Measurements from ENCODE around the gene ARID5A. TPM values are rescaled to one million over a fixed set of nuclear protein-coding genes. Genes with fewer than 3 reads are reported as not detected.
A peak's percentile ranks its signal among the peaks of the same experiment; 100 is the strongest.

The ARID5A gene
- total and polyA plus RNA-seq, 2 of the 13 experiments (the other 11 are each of a cell fraction or from before 2014, with no cell fraction given) = 6.0 to 9.5 TPM

GRCh38 chr2:96556441-96557330 is 20.1 kb downstream of the ARID5A start (continued):
- TF ChIP-seq NR3C1 (CRISPR knock-in tag; IDR thresholded peaks at IDR 0.05) = no peak
- TF ChIP-seq SP140L (CRISPR knock-in tag; IDR thresholded peaks at IDR 0.05; ENCODE audit: borderline replicate concordance) = no peak
- TF ChIP-seq, protein P1, sequence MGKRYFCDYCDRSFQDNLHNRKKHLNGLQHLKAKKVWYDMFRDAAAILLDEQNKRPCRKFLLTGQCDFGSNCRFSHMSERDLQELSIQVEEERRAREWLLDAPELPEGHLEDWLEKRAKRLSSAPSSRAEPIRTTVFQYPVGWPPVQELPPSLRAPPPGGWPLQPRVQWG (CRISPR knock-in tag; IDR thresholded peaks at IDR 0.05; ENCODE audit: borderline replicate concordance, low read depth) = no peak
- peak; percentile 14; the same call in 1 of the 2 replicates for TF ChIP-seq ZBTB3 (CRISPR knock-in tag; IDR thresholded peaks at IDR 0.05; ENCODE audit: borderline replicate concordance, low read depth)
- peak; percentile 95; the same call in 1 of the 2 replicates for TF ChIP-seq ZNF136 (CRISPR knock-in tag; IDR thresholded peaks at IDR 0.05; ENCODE audit: low read depth)
- TF ChIP-seq, protein P2, sequence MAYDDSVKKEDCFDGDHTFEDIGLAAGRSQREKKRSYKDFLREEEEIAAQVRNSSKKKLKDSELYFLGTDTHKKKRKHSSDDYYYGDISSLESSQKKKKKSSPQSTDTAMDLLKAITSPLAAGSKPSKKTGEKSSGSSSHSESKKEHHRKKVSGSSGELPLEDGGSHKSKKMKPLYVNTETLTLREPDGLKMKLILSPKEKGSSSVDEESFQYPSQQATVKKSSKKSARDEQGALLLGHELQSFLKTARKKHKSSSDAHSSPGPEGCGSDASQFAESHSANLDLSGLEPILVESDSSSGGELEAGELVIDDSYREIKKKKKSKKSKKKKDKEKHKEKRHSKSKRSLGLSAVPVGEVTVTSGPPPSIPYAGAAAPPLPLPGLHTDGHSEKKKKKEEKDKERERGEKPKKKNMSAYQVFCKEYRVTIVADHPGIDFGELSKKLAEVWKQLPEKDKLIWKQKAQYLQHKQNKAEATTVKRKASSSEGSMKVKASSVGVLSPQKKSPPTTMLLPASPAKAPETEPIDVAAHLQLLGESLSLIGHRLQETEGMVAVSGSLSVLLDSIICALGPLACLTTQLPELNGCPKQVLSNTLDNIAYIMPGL (CRISPR knock-in tag; IDR thresholded peaks at IDR 0.05; ENCODE audit: borderline replicate concordance in 1 of 2, low read depth in 1 of 2) = peak; percentile 45 to 93; a peak in 3 of 4 replicates
- TF ChIP-seq ZNF335 (CRISPR knock-in tag; IDR thresholded peaks at IDR 0.05) = peak; percentile 80; the same call in 1 of the 2 replicates
- TF ChIP-seq, protein P3, sequence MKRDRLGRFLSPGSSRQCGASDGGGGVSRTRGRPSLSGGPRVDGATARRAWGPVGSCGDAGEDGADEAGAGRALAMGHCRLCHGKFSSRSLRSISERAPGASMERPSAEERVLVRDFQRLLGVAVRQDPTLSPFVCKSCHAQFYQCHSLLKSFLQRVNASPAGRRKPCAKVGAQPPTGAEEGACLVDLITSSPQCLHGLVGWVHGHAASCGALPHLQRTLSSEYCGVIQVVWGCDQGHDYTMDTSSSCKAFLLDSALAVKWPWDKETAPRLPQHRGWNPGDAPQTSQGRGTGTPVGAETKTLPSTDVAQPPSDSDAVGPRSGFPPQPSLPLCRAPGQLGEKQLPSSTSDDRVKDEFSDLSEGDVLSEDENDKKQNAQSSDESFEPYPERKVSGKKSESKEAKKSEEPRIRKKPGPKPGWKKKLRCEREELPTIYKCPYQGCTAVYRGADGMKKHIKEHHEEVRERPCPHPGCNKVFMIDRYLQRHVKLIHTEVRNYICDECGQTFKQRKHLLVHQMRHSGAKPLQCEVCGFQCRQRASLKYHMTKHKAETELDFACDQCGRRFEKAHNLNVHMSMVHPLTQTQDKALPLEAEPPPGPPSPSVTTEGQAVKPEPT (CRISPR knock-in tag; IDR thresholded peaks at IDR 0.05; ENCODE audit: low read depth) = no peak
- TF ChIP-seq RBM22 (optimal IDR thresholded peaks at IDR 0.05; ENCODE audit: low read length) = peak; percentile 50
- TF ChIP-seq MYPOP (CRISPR knock-in tag; IDR thresholded peaks at IDR 0.05) = peak; percentile 93
- TF ChIP-seq ZNF17 (CRISPR knock-in tag; IDR thresholded peaks at IDR 0.05) = no peak
- TF ChIP-seq CSRNP2 (CRISPR knock-in tag; conservative IDR thresholded peaks at IDR 0.05; ENCODE audit: low read depth) = no peak
- TF ChIP-seq HOXA3 (CRISPR knock-in tag; IDR thresholded peaks at IDR 0.05) = peak; percentile 95
- TF ChIP-seq, protein P4, sequence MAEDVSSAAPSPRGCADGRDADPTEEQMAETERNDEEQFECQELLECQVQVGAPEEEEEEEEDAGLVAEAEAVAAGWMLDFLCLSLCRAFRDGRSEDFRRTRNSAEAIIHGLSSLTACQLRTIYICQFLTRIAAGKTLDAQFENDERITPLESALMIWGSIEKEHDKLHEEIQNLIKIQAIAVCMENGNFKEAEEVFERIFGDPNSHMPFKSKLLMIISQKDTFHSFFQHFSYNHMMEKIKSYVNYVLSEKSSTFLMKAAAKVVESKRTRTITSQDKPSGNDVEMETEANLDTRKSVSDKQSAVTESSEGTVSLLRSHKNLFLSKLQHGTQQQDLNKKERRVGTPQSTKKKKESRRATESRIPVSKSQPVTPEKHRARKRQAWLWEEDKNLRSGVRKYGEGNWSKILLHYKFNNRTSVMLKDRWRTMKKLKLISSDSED (CRISPR knock-in tag; IDR thresholded peaks at IDR 0.05) = no peak
